Cardiac muscle cell (in vitro differentiated cells and primary cell): ENCODE data around the gene TM9SF1. TPM values are rescaled to one million over a fixed set of nuclear protein-coding genes. Genes with fewer than 3 reads are reported as not detected.
A peak's percentile ranks its signal among the peaks of the same experiment; 100 is the strongest.

Source experiments
- DNase-seq, 2 donors: peaks; one replicate each; pipeline versions ENCODE4 v3.0.0 to v3.0.0-alpha.2; 2010 to 2017; ENCODE audit warnings: low read depth in 1 of 2, low spot score in 1 of 2
- H3K27ac ChIP-seq: fragments of 200-600 bp; sonication (generic); 2 replicates; pipeline ENCODE4 v1.5.1; 2016
- H3K27me3 ChIP-seq: fragments of 200-600 bp; sonication (generic); 2 replicates; pipeline ENCODE4 v1.6.0; 2016; ENCODE audit warnings: control low read depth
- H3K36me3 ChIP-seq: fragments of 200-600 bp; sonication (generic); 2 replicates; pipeline ENCODE4 v1.5.1; 2016; ENCODE audit warnings: control low read depth
- H3K4me1 ChIP-seq: fragments of 200-600 bp; sonication (generic); 2 replicates; pipeline ENCODE4 v1.8.1; 2017; ENCODE audit warnings: low read depth, mild to moderate bottlenecking, mixed run types
- H3K4me3 ChIP-seq: fragments of 200-600 bp; sonication (generic); 2 replicates; pipeline ENCODE4 v1.5.1; 2016; ENCODE audit warnings: mild to moderate bottlenecking
- H3K9me3 ChIP-seq: fragments of 200-600 bp; sonication (generic); 2 replicates; pipeline ENCODE4 v1.5.1; 2017; ENCODE audit warnings: low read depth, mild to moderate bottlenecking, control low read depth
- polyA plus RNA-seq: library from polyadenylated mRNA; unstranded; fragments of >200 nt; fragmentation: Nextera tagmentation; extraction: Ambion mirVana; gene quantifications from 2 replicates; pipeline ENCODE4 v1.2.1, GENCODE V29; 2016
- total RNA-seq: library from RNA; depleted of rRNA; stranded (reverse); fragments of >200 nt; gene quantifications from 2 replicates; pipeline ENCODE4 v1.2.3, GENCODE V29; 2016
- TF ChIP-seq, protein P1 (sequence below): IDR thresholded peaks from 2 replicates; pipeline ENCODE4 v1.5.1; 2012; ENCODE audit warnings: low read depth, mild to moderate bottlenecking, low read length

Gene TM9SF1
- total and polyA plus RNA-seq, 2 experiments from 2014 or later = 40.2 to 65.3 TPM

DNA sequence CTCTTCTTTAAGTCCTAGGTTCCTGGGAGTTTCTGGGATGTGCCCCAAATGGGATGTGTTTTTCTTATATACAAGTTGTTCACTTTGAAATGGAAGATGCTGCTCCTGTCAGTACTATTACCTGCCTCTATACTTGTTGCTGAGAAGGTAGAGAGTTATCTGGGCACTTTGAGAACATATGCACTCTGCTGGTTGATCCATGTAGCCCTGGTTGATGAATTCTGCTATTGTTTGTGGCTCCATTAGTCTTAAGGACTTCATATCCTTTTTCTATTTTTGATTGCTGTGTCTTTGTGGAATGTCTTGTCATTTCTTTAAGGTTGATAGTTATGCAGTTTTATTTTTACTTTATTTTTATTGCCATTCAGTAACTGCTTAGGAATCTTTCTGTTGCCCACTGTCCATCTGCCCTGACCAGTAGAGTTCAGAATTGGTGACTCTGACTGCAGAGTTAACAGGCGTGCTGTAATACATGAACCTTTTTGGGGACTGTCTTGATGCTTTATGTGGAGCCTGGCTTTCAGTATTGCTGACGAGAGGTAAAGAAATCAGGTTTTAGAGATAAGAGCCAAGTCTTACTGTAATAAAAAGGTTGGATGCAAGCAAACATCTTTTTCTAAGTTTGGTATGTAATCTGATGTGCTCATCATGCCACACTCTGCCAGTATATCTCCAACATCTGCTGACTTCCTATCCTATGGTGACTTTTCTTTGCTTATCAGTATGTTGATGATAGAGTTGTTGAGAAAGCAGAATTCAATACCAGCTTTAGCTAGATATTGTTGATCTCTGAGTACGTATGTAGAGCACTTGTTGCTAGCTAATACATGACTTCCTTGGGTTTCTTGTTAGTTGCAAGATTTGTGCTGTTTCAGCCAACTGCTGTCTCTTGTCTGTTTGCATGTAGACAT, 39.1 kb upstream of the TM9SF1 start:
- Histone ChIP-seq H3K36me3 (peaks cover 22% of the 10 kb centered on the region), H3K9me3 (no peaks in the 10 kb centered on the region), H3K4me1 (peaks cover 7% of the 10 kb centered on the region), H3K27ac (no peak overlapping the region), H3K27me3 (no peaks in the 10 kb centered on the region), H3K4me3 (no peak overlapping the region)
- DNase-seq = no peak
- TF ChIP-seq, protein P1, sequence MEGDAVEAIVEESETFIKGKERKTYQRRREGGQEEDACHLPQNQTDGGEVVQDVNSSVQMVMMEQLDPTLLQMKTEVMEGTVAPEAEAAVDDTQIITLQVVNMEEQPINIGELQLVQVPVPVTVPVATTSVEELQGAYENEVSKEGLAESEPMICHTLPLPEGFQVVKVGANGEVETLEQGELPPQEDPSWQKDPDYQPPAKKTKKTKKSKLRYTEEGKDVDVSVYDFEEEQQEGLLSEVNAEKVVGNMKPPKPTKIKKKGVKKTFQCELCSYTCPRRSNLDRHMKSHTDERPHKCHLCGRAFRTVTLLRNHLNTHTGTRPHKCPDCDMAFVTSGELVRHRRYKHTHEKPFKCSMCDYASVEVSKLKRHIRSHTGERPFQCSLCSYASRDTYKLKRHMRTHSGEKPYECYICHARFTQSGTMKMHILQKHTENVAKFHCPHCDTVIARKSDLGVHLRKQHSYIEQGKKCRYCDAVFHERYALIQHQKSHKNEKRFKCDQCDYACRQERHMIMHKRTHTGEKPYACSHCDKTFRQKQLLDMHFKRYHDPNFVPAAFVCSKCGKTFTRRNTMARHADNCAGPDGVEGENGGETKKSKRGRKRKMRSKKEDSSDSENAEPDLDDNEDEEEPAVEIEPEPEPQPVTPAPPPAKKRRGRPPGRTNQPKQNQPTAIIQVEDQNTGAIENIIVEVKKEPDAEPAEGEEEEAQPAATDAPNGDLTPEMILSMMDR = no peak

DNA sequence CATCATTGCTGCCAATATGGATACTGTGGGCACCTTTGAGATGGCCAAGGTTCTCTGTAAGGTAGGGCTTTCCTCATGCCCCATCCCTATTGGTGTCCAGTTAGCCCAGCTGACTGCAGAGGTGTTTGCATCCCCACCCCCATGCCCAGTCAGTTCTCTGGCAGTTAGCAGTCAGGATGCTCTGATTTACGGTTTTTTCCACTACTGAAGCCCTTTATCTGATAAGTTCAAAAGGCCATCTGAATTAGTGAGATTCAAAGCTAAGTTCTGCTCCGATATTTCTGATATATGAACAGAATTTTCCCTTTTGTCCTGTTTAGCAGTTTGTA, 38.3 kb upstream of the TM9SF1 start:
- H3K27ac ChIP-seq = no peak overlapping the region

DNA sequence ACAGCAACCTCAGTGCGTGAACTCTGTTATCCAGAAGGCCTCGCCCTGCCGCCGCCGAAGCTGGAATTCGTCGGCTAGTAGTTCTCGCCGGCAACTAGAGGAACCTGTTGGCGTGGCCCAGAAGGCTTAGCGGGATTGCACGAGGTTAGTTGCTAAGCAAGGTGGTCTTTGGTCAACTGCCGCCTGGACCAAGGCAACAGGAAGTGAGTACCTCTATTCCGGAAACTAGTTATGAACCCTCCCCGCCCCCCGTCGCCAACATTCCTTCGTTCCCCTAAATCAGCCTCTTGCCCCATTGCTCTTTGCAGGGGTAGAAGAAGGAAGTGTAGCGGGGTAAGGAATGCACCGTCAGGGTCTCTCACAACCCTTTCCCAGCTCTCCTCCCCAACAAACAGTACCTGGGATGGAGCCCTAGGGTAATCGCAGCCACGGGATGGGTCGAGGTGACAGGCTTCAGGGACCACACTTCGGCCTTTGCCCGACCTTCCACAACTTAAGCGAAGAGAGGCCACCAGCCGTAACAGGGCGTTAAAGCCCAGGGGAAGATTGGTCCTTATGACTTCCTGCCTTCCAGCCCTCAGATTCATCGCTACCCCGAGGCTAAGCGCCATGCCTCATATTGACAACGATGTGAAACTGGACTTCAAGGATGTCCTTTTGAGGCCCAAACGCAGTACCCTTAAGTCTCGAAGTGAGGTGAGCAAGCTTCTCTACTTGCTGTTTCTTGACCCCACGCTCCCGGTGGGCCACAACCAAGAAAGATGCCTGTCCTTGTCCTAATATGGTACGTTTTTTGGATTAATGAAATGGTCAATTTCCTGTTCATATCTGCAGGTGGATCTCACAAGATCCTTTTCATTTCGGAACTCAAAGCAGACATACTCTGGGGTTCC, 37.6 kb upstream of the TM9SF1 start, which contains the start of gene GMPR2:
GMPR2 (plus strand) TSS at position 285 of the 893 bp plus-strand sequence; CDS start at position 610, 325 bp downstream.
- Histone ChIP-seq H3K36me3 (peaks cover 16% of the 10 kb centered on the region), H3K4me3 (peak within 1 kb of the TSS; percentile 93), H3K9me3 (no peaks in the 10 kb centered on the region), H3K27me3 (no peaks in the 10 kb centered on the region), H3K4me1 (peaks cover 7% of the 10 kb centered on the region), H3K27ac (peak within 1 kb of the TSS; percentile 79)
- DNase-seq = no peak
- TF ChIP-seq, protein P1 = no peak

More for the DNA sequence above, 38.3 kb upstream of the TM9SF1 start:
- peaks cover 16% of the 10 kb centered on the region for H3K36me3 ChIP-seq
- H3K4me1 ChIP-seq = peaks cover 7% of the 10 kb centered on the region
- no peaks in the 10 kb centered on the region for H3K9me3 ChIP-seq
- DNase-seq = no peak
- TF ChIP-seq, protein P1 = no peak
- no peaks in the 10 kb centered on the region for H3K27me3 ChIP-seq
- peak overlapping the region; percentile 93 for H3K4me3 ChIP-seq

DNA sequence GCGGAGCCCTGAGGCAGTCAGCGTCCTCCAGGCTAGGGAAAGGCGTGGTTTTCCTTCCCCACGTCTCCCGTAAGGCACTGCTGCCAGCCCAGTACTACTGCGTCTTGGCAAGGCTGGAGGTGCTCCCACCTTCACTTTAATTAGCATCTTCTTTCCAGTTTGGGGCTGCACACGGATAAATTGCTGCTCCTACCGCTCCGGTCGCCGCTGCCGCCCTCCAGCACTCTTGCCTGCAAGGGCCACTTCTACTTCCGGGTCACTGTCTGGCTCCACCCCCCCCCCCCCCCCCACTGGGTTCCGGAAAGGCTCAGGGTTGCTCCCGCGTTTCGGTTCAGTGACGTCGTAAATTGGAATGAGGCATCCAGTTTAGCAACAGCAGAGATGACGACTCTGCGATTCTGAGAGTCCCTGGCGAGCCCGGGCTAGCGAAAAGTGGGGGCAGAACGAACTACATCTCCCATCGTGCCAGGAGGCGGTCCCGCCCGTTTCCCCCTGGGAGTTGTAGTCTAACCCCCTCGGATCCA, 36.9 kb upstream of the TM9SF1 start, which contains the start of gene NEDD8:
NEDD8 (minus strand) TSS at position 247 of the 524 bp plus-strand sequence; CDS start at position 147, 100 bp downstream.
- peak; percentile 85 to 98 for DNase-seq
- peak within 1 kb of the TSS; percentile 93 for H3K4me3 ChIP-seq
- H3K27ac ChIP-seq = peak within 1 kb of the TSS; percentile 79
- H3K27me3 ChIP-seq = no peaks in the 10 kb centered on the region
- TF ChIP-seq, protein P1 = no peak
- peaks cover 16% of the 10 kb centered on the region for H3K36me3 ChIP-seq
- no peaks in the 10 kb centered on the region for H3K9me3 ChIP-seq
- peaks cover 7% of the 10 kb centered on the region for H3K4me1 ChIP-seq
